Uterus (tissue), 2 donors: Measurements from ENCODE around the gene NAA35.

Experiments
- CTCF ChIP-seq, 4 experiments: fragments of 200-600 bp in 2 of 4; fragments of 450-650 bp in 2 of 4; sonication (generic) in 2 of 4; IDR thresholded peaks; one replicate each; pipeline ENCODE4 v1.5.1; 2016 to 2019; ENCODE audit warnings: antibody characterized with exemption in 4 of 4, mild to moderate bottlenecking in 2 of 4, moderate library complexity in 1 of 4
- POLR2A ChIP-seq, 2 donors: fragments of 450-650 bp; IDR thresholded peaks; one replicate each; pipeline ENCODE4 v1.6.1; 2016; ENCODE audit warnings: antibody characterized with exemption in 2 of 2, mild to moderate bottlenecking in 1 of 2, moderate library complexity in 1 of 2

DNA sequence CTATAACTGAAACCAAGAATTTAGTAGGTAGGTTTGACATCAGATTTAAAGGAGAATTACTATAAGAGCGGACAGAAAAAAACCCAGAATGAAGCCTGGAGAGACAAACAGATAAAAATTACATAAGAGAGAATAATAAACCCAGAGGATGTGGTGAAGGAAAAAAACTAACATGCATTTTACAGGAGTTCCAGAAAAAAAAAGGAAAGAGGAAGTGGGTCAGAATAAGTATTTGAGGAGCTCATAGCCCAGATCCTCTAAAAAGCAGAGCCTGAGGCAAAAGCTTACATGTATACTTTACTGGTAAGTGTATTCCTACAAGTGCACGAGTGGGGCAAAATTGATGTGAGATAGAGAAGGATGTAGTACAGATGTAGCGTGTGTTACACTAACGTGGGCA, 43.1 kb upstream of the NAA35 start:
- TF ChIP-seq CTCF (IDR thresholded peaks at IDR 0.05) (no peak), POLR2A (IDR thresholded peaks at IDR 0.05) (no peak)
